HCT116 (cell line): ENCODE data around the gene AP5Z1. TPM values are rescaled to one million over a fixed set of nuclear protein-coding genes. Genes with fewer than 3 reads are reported as not detected.

Experiments
- ATAC-seq: fragments of 200-7000 bp; cut with Tn5 transposase; 2 replicates; pipeline ENCODE4 v1.9.1; 2020; ENCODE audit warnings: mild to moderate bottlenecking, moderate library complexity
- BruUV-seq: library from RNA; stranded (reverse); fragments of 400-500 nt; replicated peaks from 2 replicates; lab custom pipeline; 2021; lab: Mats Ljungman, UMichigan
- CTCF ChIA-PET: fragments of 300-600 bp; sonication (Branson Sonifier 250); formaldehyde crosslinking; loops from one replicate; lab custom pipeline; 2021; ENCODE audit warnings: antibody characterized with exemption; lab: Charles Lee
- POLR2A ChIA-PET: fragments of 300-600, 350-600 bp; sonication (Branson Sonifier 250); formaldehyde crosslinking; loops from one replicate; lab custom pipeline; 2021; ENCODE audit warnings: antibody characterized with exemption; lab: Charles Lee
- RAD21 ChIA-PET, 2 experiments: fragments of 300-600 bp; sonication (Branson Sonifier 250); formaldehyde crosslinking; loops; one replicate each; lab custom pipeline; 2023; ENCODE audit warnings: low total read pairs in 2 of 2; ENCODE audit not compliant: uncharacterized antibody in 2 of 2, unreplicated experiment in 2 of 2, low non-redundant PET in 1 of 2; lab: Charles Lee
- DNase-seq: peaks from one replicate; pipeline ENCODE4 v3.0.0-alpha.2; 2010; ENCODE audit warnings: low read depth, low spot score
- H2AFZ ChIP-seq: fragments of 200-600 bp; shearing (Covaris generic), sonication (generic); 2 replicates; pipeline ENCODE4 v1.6.1; 2017; ENCODE audit warnings: low read depth, mixed run types, mixed read lengths, antibody characterized with exemption, low read length; ENCODE audit not compliant: poor library complexity, severe bottlenecking
- H3K27ac ChIP-seq: 2 replicates; pipeline ENCODE4 v1.5.1; 2012; ENCODE audit warnings: low read depth, low read length
- H3K27me3 ChIP-seq: fragments of 200-600 bp; sonication (generic); 2 replicates; pipeline ENCODE4 v1.6.1; 2016; ENCODE audit warnings: mixed run types, low read length, mixed read lengths; ENCODE audit not compliant: insufficient read depth
- H3K36me3 ChIP-seq, 2 experiments: fragments of 200-500 bp in 1 of 2; fragments of 200-600 bp in 1 of 2; sonication (Bioruptor generic) in 1 of 2; sonication (generic) in 1 of 2; 2 replicates each; pipeline versions ENCODE4 v1.5.1 to v1.6.1; 2014 to 2016; ENCODE audit warnings: low read length in 2 of 2, inconsistent platforms in 1 of 2, mixed read lengths in 1 of 2, mixed run types in 1 of 2; ENCODE audit not compliant: insufficient read depth in 2 of 2, control insufficient read depth in 1 of 2
- H3K4me1 ChIP-seq, 2 experiments: fragments of 200-600 bp in 1 of 2; sonication (generic) in 1 of 2; 2 replicates each; pipeline versions ENCODE4 v1.5.1 to v1.6.1; 2012 to 2017; ENCODE audit warnings: low read length in 2 of 2, inconsistent platforms in 1 of 2, mild to moderate bottlenecking in 1 of 2, mixed read lengths in 1 of 2, mixed run types in 1 of 2, moderate library complexity in 1 of 2; ENCODE audit not compliant: insufficient read depth in 2 of 2, control insufficient read depth in 1 of 2
- H3K4me2 ChIP-seq: fragments of 200-600 bp; sonication (generic); 2 replicates; pipeline ENCODE4 v1.6.1; 2017; ENCODE audit warnings: mixed run types, low read length, mixed read lengths
- H3K4me3 ChIP-seq, 2 experiments: fragments of 200-600 bp in 1 of 2; sonication (generic) in 1 of 2; replicated peaks in 1 of 2; 2 replicates each; pipeline ENCODE4 v1.5.1; 2011 to 2016; ENCODE audit warnings: low read length in 2 of 2, control low read depth in 1 of 2, low read depth in 1 of 2, mild to moderate bottlenecking in 1 of 2, mixed read lengths in 1 of 2, mixed run types in 1 of 2
- H3K79me2 ChIP-seq: fragments of 200-600 bp; sonication (generic); 2 replicates; pipeline ENCODE4 v1.6.1; 2017; ENCODE audit warnings: mild to moderate bottlenecking, mixed run types, low read length, moderate library complexity, mixed read lengths; ENCODE audit not compliant: insufficient read depth
- H3K9ac ChIP-seq: fragments of 200-600 bp; sonication (generic); 2 replicates; pipeline ENCODE4 v1.6.1; 2016; ENCODE audit warnings: low read length, mixed read lengths
- H3K9me2 ChIP-seq: fragments of 200-600 bp; sonication (generic), shearing (Covaris generic); 2 replicates; pipeline ENCODE4 v1.6.1; 2017; ENCODE audit warnings: mixed run types, mild to moderate bottlenecking, moderate library complexity; ENCODE audit not compliant: insufficient read depth
- H3K9me3 ChIP-seq, 2 experiments: fragments of 200-500 bp in 1 of 2; fragments of 200-600 bp in 1 of 2; sonication (Bioruptor generic) in 1 of 2; sonication (generic) in 1 of 2; 2 replicates each; pipeline ENCODE4 v1.6.1; 2014 to 2017; ENCODE audit warnings: low read length in 2 of 2, mixed read lengths in 2 of 2, inconsistent platforms in 1 of 2, low read depth in 1 of 2, mild to moderate bottlenecking in 1 of 2, mixed run types in 1 of 2, moderate library complexity in 1 of 2; ENCODE audit not compliant: control insufficient read depth in 1 of 2, insufficient read depth in 1 of 2
- H4K20me1 ChIP-seq: fragments of 200-600 bp; sonication (generic), shearing (Covaris generic); 2 replicates; pipeline ENCODE4 v1.6.1; 2017; ENCODE audit warnings: mixed run types, mild to moderate bottlenecking, moderate library complexity; ENCODE audit not compliant: insufficient read depth
- ATF3 ChIP-seq: IDR thresholded peaks from 2 replicates; pipeline ENCODE4 v1.6.1; 2012
- CBX3 ChIP-seq: IDR thresholded peaks from 2 replicates; pipeline ENCODE4 v1.6.1; 2012; ENCODE audit warnings: low read depth
- CEBPB ChIP-seq: IDR thresholded peaks from 2 replicates; pipeline ENCODE4 v1.6.1; 2012; ENCODE audit warnings: low read depth
- CTCF ChIP-seq, 3 experiments: fragments of 200-600 bp in 1 of 3; sonication (generic) in 1 of 3; IDR thresholded peaks in 2 of 3; conservative IDR thresholded peaks in 1 of 3; 2 replicates each; pipeline ENCODE4 v1.5.1; 2012 to 2017; ENCODE audit warnings: low read depth in 2 of 3, low read length in 2 of 3, antibody characterized with exemption in 1 of 3, borderline replicate concordance in 1 of 3, control low read depth in 1 of 3, mild to moderate bottlenecking in 1 of 3, mixed read lengths in 1 of 3, mixed run types in 1 of 3, moderate library complexity in 1 of 3; ENCODE audit not compliant: insufficient read depth in 1 of 3
- EGR1 ChIP-seq: IDR thresholded peaks from 2 replicates; pipeline ENCODE4 v1.6.1; 2012; ENCODE audit warnings: low read depth
- EZH2 ChIP-seq: fragments of 200-600 bp; sonication (generic); IDR thresholded peaks from 2 replicates; pipeline ENCODE4 v1.6.1; 2017; ENCODE audit warnings: antibody characterized with exemption, mixed run types
- EZH2phosphoT487 ChIP-seq: fragments of 200-600 bp; IDR thresholded peaks from 2 replicates; pipeline ENCODE4 v1.6.1; 2018; ENCODE audit warnings: antibody characterized with exemption, borderline replicate concordance
- JUND ChIP-seq: IDR thresholded peaks from 2 replicates; pipeline ENCODE4 v1.6.1; 2012
- MAX ChIP-seq: IDR thresholded peaks from 2 replicates; pipeline ENCODE4 v1.6.1; 2012
- POLR2A ChIP-seq: IDR thresholded peaks from 2 replicates; pipeline ENCODE4 v1.7.0; 2011; ENCODE audit warnings: borderline replicate concordance; ENCODE audit not compliant: insufficient read depth, insufficient read length; ENCODE audit errors: extremely low read depth
- RAD21 ChIP-seq: IDR thresholded peaks from 2 replicates; pipeline ENCODE4 v1.6.1; 2012; ENCODE audit warnings: low read depth, mild to moderate bottlenecking
- REST ChIP-seq: IDR thresholded peaks from 2 replicates; pipeline ENCODE4 v1.6.1; 2012; ENCODE audit warnings: low read depth
- SIN3A ChIP-seq: IDR thresholded peaks from 2 replicates; pipeline ENCODE4 v1.6.1; 2012; ENCODE audit warnings: low read depth
- SP1 ChIP-seq: IDR thresholded peaks from 2 replicates; pipeline ENCODE4 v1.6.1; 2012; ENCODE audit warnings: low read depth
- SRF ChIP-seq: IDR thresholded peaks from 2 replicates; pipeline ENCODE4 v1.6.1; 2012; ENCODE audit warnings: low read depth
- YY1 ChIP-seq: IDR thresholded peaks from 2 replicates; pipeline ENCODE4 v1.6.1; 2011; ENCODE audit warnings: low read length, low read depth, moderate library complexity, mild to moderate bottlenecking; ENCODE audit not compliant: insufficient replicate concordance; ENCODE audit errors: extremely low read depth
- ZFX ChIP-seq: fragments of 450-650 bp; IDR thresholded peaks from 2 replicates; pipeline ENCODE4 v1.6.1; 2017
- ZNF274 ChIP-seq: fragments of 200-500 bp; sonication (Bioruptor generic); IDR thresholded peaks from 2 replicates; pipeline ENCODE4 v1.6.1; 2014; ENCODE audit warnings: mild to moderate bottlenecking, low read depth, low read length, inconsistent platforms
- intact Hi-C: fragments of 100-400 bp; cut with micrococcal nuclease; formaldehyde crosslinking; loops from 2 replicates; pipeline ENCODE4 v1.10.0; 2022
- total RNA-seq: library from RNA; stranded (reverse); gene quantifications from one replicate; pipeline ENCODE4 v1.2.1, GENCODE V29; 2021; ENCODE audit not compliant: unreplicated experiment

AP5Z1 gene
- total RNA-seq, 1 experiment from 2014 or later, result 23.2 TPM

GRCh38 chr7:4745971-4746919 is 29.2 kb upstream of the AP5Z1 start:
- Histone ChIP-seq H3K9ac (peak overlapping the region; percentile 33; the same call in 1 of the 2 replicates), H2AFZ (no peak overlapping the region), H3K4me1 (peaks cover 19 to 30% of the 10 kb centered on the region in 2 experiments), H3K9me3 (no peaks in the 10 kb centered on the region), H3K79me2 (peaks cover 81% of the 10 kb centered on the region), H3K9me2 (no peaks in the 10 kb centered on the region), H3K27ac (peak overlapping the region; percentile 42; the same call in 1 of the 2 replicates), H3K4me2 (peak overlapping the region; percentile 58), H3K36me3 (peaks cover 8 to 14% of the 10 kb centered on the region in 2 experiments; a peak in 2 of 4 replicates), H3K27me3 (no peaks in the 10 kb centered on the region), H4K20me1 (peaks cover 6% of the 10 kb centered on the region; the same call in 1 of the 2 replicates), H3K4me3 (no peak overlapping the region)
- CTCF ChIA-PET, result no interaction called here
- no TSS peak for BruUV-seq
- ATAC-seq, result no peak
- POLR2A ChIA-PET, result no interaction called here
- intact Hi-C loops, result loop anchor here (2.0 kb wide), 2 partner anchors 61 to 105 kb away; no protein-coding TSS in a partner anchor
- RAD21 ChIA-PET, result no interaction called here
- no peak for TF ChIP-seq SP1
- no peak for TF ChIP-seq YY1
- TF ChIP-seq CEBPB, result no peak
- no peak for TF ChIP-seq SIN3A
- no peak for TF ChIP-seq REST
- no peak for TF ChIP-seq EZH2
- TF ChIP-seq EGR1, result no peak
- TF ChIP-seq CTCF (IDR thresholded peaks at IDR 0.05 in 2 of 3, conservative IDR thresholded peaks at IDR 0.05 in 1 of 3; ENCODE audit: borderline replicate concordance in 1 of 3, insufficient read depth in 1 of 3, low read depth in 2 of 3, low read length in 2 of 3), result no peak
- no peak for TF ChIP-seq ZNF274
- TF ChIP-seq MAX, result no peak
- TF ChIP-seq RAD21, result no peak
- no peak for TF ChIP-seq EZH2phosphoT487
- no peak for TF ChIP-seq SRF
- no peak for TF ChIP-seq ATF3
- no peak for TF ChIP-seq ZFX
- TF ChIP-seq JUND, result no peak
- TF ChIP-seq CBX3, result no peak
- no peak for TF ChIP-seq POLR2A
- no peak for DNase-seq
